NCI-H1048 (cell line): Measurements from ENCODE around the gene DAPL1.

Experiments
- DNase-seq: peaks from one replicate; lab custom pipeline; 2025; lab: John Stamatoyannopoulos, UW

DAPL1 gene

DNA sequence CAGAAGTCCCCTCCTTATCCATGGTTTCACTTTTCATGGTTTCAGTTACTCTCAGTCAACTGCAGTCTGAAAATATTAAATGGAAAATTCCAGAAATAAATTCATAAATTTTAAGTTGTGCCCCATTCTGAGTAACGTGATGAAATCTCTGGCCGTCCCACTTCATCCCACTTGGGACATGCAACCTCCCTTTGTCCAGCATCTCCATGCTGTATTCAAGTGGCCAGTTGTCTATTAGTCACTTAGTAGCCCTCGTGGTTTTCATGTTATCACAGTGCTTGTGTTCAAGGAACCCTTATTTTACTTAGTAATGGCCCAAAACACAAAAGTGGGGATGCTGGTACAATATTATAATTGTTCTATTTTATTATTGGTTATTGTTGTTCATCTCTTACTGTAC lies 18.0 kb upstream of the DAPL1 start:
- no peak for DNase-seq

GRCh38 chr2:158778243-158778642 lies 16.9 kb upstream of the DAPL1 start:
- DNase-seq: no peak

GRCh38 chr2:158779621-158780020 lies 15.5 kb upstream of the DAPL1 start:
- no peak for DNase-seq

GRCh38 chr2:158781353-158781961 lies 13.7 kb upstream of the DAPL1 start:
- DNase-seq: no peak

- DNase-seq: no peak
These were observed 13.0 kb upstream of the DAPL1 start for GRCh38 chr2:158782136-158782535.

DNA sequence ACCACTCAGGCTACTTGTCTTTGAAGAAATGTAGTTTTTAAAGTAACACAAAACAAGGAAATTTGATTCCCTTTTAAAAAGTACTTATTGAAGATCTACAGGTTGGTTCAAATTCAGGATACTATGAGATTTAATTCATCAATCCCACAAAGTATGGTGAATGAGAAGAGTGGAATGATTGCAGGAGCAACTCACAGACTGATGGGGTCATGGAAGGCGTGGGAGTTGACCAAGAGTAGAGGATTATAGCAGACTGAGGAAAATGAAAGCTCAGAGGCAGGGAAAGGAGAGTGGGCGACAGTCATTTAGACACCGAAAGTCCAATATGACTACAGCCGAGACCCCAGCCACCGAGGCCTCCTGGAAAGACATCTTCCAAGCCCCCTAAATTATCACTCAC lies 12.5 kb upstream of the DAPL1 start:
- no peak for DNase-seq

DNA sequence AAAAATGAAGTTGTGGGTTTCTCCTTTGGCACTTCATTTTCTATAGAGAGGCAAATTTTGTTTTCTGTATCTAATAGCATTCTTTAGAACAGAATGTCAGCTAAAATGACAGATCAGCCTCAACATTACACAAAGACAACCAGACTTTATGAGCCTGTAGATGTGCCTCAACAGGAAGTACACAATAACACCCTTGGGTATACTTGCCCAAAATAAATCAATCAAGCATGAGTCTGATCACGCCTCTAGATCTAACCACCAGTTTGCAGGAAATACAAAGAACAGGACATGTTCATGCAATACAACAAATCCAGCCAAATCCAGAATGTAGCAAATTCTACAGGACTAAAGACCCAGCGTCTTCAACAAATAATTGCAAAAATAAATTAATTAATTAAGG lies 11.2 kb upstream of the DAPL1 start:
- DNase-seq: no peak

GRCh38 chr2:158786897-158787296 lies 8.2 kb upstream of the DAPL1 start:
- no peak for DNase-seq

GRCh38 chr2:158788951-158789350 lies 6.2 kb upstream of the DAPL1 start:
- no peak for DNase-seq

- DNase-seq: no peak
These were observed 1.5 kb downstream of the DAPL1 start for GRCh38 chr2:158796652-158797051.

DNA sequence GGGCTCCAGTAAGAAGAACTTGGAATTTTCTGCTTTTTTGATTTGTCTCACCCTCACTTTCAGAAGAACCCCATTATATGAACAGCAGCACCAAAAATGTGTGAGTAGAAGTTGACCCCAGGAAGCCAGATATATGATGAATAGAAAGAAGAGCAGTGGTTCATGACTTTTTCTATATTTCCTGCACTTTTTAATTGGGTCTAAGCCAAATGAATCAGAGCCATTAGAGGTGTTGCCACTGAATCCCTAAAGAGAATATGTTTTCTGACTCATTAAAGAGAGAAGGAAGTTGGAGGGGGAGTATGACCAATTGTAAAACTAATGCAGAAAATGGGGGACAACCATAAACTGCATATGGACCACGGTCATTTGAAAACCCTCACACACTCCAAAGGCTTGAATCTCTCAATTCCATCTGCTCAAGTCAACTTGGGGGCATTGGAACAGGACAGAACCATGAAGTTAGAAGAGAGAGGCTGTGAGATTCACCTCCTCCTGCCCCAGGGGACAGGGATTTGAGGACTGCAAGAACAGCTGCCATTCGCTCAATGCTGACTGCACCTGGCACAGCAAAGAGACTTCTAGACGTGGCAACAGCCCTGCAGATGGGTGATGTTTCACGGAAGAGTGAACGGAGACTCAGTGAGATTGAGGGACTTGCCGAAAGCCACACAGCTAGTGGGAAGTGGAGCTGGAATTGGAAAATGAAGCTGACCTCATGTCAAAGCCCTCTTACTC lies 3.0 kb downstream of the DAPL1 start:
- DNase-seq: no peak

- no peak for DNase-seq
These were observed 4.1 kb downstream of the DAPL1 start for GRCh38 chr2:158799181-158799580.

GRCh38 chr2:158803506-158803905 lies 8.4 kb downstream of the DAPL1 start:
- no peak for DNase-seq

- no peak for DNase-seq
These were observed 10.1 kb downstream of the DAPL1 start for GRCh38 chr2:158805255-158805654.

- no peak for DNase-seq
These were observed 10.8 kb downstream of the DAPL1 start for GRCh38 chr2:158805936-158806335.

DNA sequence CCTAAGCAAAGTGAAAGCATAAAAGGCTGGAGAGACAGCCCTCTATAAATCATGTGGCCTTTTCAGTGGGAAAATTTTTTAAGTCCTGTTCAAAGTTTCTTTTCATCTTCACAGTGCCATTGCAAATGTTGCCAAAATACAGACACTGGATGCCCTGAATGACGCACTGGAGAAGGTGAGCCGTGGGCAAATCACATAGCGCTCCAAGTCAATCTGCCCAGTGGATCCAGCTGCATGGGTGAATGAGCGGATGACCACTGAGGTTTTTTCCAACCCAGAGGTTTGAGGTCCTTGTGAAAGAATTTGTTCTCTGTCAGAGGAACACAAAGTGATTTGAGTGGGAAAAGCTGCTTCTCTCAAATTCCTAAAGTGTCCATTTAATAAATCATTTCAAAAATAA lies 11.8 kb downstream of the DAPL1 start:
- DNase-seq: no peak

GRCh38 chr2:158808426-158808825 lies 13.3 kb downstream of the DAPL1 start:
- DNase-seq: no peak

DNA sequence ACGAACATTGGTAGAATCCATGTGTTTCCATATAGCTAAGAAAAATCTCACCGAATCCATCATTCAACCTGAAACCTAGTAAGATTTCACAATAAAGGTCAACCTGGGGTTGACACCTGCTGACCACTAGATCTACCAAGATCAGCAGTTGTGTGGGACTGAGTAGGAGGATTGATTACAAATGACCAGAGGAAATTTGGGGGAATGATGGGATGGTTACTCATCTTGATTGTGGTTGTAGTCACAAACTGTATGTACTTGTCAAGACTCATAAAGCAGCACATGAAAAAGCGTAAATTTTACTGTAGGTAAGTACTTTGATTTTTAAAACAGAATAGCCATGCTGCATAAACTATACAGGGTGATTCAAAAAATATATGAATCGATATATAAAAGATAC lies 14.7 kb downstream of the DAPL1 start:
- no peak for DNase-seq

DNA sequence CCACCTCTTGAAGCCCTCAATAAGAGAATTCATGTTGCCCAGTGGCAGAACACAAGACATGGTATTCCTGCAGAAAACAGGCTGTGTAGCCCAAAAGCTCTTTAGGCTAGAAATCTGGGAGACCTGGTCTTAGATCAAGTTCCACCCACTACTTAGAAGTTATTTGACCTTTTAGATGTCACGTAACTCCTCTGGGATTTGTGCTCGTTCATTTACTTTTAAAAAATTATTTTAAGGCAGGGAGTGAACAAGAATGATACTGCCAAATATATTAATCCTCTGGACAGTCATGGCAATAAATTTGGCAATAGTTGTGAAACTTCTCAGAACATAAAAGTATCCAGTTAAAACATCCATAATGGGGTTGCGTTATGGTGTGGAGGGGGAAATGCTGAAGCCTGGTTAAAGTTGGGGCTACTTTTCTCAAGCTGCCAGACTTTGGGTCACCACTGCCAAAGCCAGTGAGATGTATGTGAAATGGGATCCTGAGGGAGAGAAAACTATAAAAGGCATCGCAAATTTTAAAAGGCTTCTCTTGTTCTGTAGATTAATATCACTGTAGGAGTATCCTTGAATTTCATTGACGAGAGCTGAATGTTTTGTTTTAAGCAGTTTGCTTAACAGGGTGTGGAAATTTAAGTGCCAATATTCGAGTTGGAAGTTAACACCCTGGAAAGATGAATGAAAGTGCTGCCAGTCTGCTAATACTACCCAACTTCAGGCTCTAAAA lies 15.8 kb downstream of the DAPL1 start:
- DNase-seq: no peak

- no peak for DNase-seq
These were observed 20.0 kb downstream of the DAPL1 start for GRCh38 chr2:158815166-158815565.

GRCh38 chr2:158815658-158816057 lies 20.5 kb downstream of the DAPL1 start:
- no peak for DNase-seq

DNA sequence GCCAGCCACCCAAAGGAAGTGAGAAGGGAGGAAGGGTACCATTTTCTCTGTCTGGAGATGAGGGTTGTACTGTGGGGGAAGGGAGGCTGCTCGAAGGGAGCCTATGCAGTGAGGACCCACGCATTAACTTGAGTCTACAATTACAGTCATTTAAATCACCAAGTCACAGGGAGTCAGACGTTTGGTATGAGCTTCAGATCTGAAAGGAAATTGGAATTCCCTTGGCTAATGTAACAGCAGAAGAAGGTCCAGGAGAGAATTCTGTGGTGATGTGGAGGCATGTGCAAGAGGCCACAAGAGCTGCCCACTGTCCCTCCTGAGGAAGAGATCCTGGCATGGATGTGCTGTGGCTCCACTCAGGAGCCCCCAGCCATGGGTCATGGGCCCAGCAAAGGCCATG lies 22.5 kb downstream of the DAPL1 start:
- DNase-seq: no peak

- no peak for DNase-seq
These were observed 23.4 kb downstream of the DAPL1 start for GRCh38 chr2:158818511-158818910.
